H1 (cell line): ENCODE results near the gene C1RL. TPM values are rescaled to one million over a fixed set of nuclear protein-coding genes. Genes with fewer than 3 reads are reported as not detected.

Experiments
- CTCF ChIA-PET: fragments of 300-600 bp; sonication (Branson Sonifier 250); formaldehyde crosslinking; loops from one replicate; lab custom pipeline; 2021; ENCODE audit not compliant: partially characterized antibody; lab: Charles Lee
- POLR2A ChIA-PET: fragments of 300-600 bp; sonication (Branson Sonifier 250); formaldehyde crosslinking; loops from one replicate; lab custom pipeline; 2021; ENCODE audit warnings: inconsistent platforms; ENCODE audit not compliant: partially characterized antibody; lab: Charles Lee
- DNase-seq, 2 experiments: peaks; one replicate each; pipeline versions ENCODE4 v3.0.0 to v3.0.0-alpha.2; 2010 to 2022; ENCODE audit warnings: low spot score in 2 of 2, low read depth in 1 of 2, mixed read lengths in 1 of 2
- FAIRE-seq: peaks from 2 replicates; lab custom pipeline; 2011; peaks lifted over from hg19 to GRCh38; lab: Jason Lieb, UNC
- H2AFZ ChIP-seq: 2 replicates; pipeline ENCODE4 v1.8.1; 2012; ENCODE audit warnings: low read length, inconsistent platforms
- H2AK5ac ChIP-seq: 2 replicates; pipeline ENCODE4 v1.6.1; 2013; ENCODE audit warnings: low read depth, low read length
- H2BK120ac ChIP-seq: replicated peaks from 2 replicates; pipeline ENCODE3; 2013; ENCODE audit warnings: low read depth, low read length, inconsistent platforms
- H2BK12ac ChIP-seq: 2 replicates; pipeline ENCODE4 v1.6.1; 2013; ENCODE audit warnings: low read depth, low read length
- H2BK15ac ChIP-seq: 2 replicates; pipeline ENCODE4 v1.6.1; 2013; ENCODE audit warnings: low read length
- H2BK20ac ChIP-seq: 2 replicates; pipeline ENCODE4 v1.6.1; 2013; ENCODE audit warnings: low read length
- H2BK5ac ChIP-seq: 2 replicates; pipeline ENCODE4 v1.6.1; 2013; ENCODE audit warnings: low read depth, low read length
- H3K14ac ChIP-seq: 2 replicates; pipeline ENCODE4 v1.6.1; 2013; ENCODE audit warnings: inconsistent platforms; ENCODE audit not compliant: insufficient read length
- H3K18ac ChIP-seq: 2 replicates; pipeline ENCODE4 v1.6.1; 2013; ENCODE audit warnings: low read length; ENCODE audit errors: extremely low read depth
- H3K23ac ChIP-seq: 2 replicates; pipeline ENCODE4 v1.6.1; 2013; ENCODE audit warnings: inconsistent platforms; ENCODE audit not compliant: insufficient read length
- H3K23me2 ChIP-seq: 2 replicates; pipeline ENCODE4 v1.6.1; 2013; ENCODE audit warnings: low read depth, low read length
- H3K27ac ChIP-seq: 2 replicates; pipeline ENCODE4 v1.6.1; 2011; ENCODE audit warnings: low read depth, low read length, inconsistent platforms
- H3K27me3 ChIP-seq, 4 experiments: replicated peaks in 1 of 4; 1 replicate in 1 of 4; 2 replicates in 3 of 4; pipeline versions ENCODE4 v1.6.1 to v1.8.1; 2011 to 2013; ENCODE audit warnings: low read length in 3 of 4, mild to moderate bottlenecking in 3 of 4, inconsistent platforms in 2 of 4, mixed read lengths in 2 of 4, moderate library complexity in 1 of 4; ENCODE audit not compliant: control insufficient read depth in 3 of 4, insufficient read depth in 3 of 4; ENCODE audit errors: extremely low read depth in 1 of 4
- H3K36me3 ChIP-seq, 4 experiments: 2 replicates each; pipeline versions ENCODE4 v1.6.1 to v1.8.1; 2011 to 2013; ENCODE audit warnings: mild to moderate bottlenecking in 4 of 4, low read length in 3 of 4, moderate library complexity in 2 of 4, control low read depth in 1 of 4, inconsistent platforms in 1 of 4; ENCODE audit not compliant: insufficient read depth in 4 of 4, control insufficient read depth in 2 of 4
- H3K4ac ChIP-seq: replicated peaks from 2 replicates; pipeline ENCODE3; 2013; ENCODE audit warnings: low read length, low read depth, mixed read lengths, inconsistent platforms; ENCODE audit not compliant: insufficient read length
- H3K4me1 ChIP-seq, 4 experiments: replicated peaks in 1 of 4; 1 replicate in 1 of 4; 2 replicates in 3 of 4; pipeline versions ENCODE4 v1.6.1 to v1.8.1; 2011 to 2013; ENCODE audit warnings: low read length in 3 of 4, inconsistent platforms in 2 of 4, mixed read lengths in 1 of 4; ENCODE audit not compliant: insufficient read depth in 4 of 4, control insufficient read depth in 3 of 4
- H3K4me2 ChIP-seq, 2 experiments: 2 replicates each; pipeline versions ENCODE4 v1.6.1 to v1.8.1; 2011 to 2013; ENCODE audit warnings: low read depth in 2 of 2, low read length in 2 of 2, control low read depth in 1 of 2, inconsistent platforms in 1 of 2, mild to moderate bottlenecking in 1 of 2; ENCODE audit not compliant: insufficient read depth in 1 of 2
- H3K4me3 ChIP-seq, 4 experiments: fragments of 200-600, 300-600 bp in 1 of 4; sonication (generic), shearing (Covaris generic), sonication (Bioruptor Twin) in 1 of 4; 2 replicates each; pipeline versions ENCODE4 v1.5.1 to v1.8.1; 2011 to 2016; ENCODE audit warnings: low read length in 4 of 4, low read depth in 3 of 4, control low read depth in 2 of 4, inconsistent platforms in 2 of 4, mild to moderate bottlenecking in 2 of 4, mixed read lengths in 1 of 4, moderate library complexity in 1 of 4; ENCODE audit not compliant: insufficient read depth in 2 of 4; ENCODE audit errors: extremely low read depth in 1 of 4
- H3K56ac ChIP-seq: replicated peaks from 2 replicates; pipeline ENCODE3; 2013; ENCODE audit warnings: low read depth, mild to moderate bottlenecking, mixed read lengths, low read length, inconsistent platforms; ENCODE audit not compliant: insufficient read length
- H3K79me1 ChIP-seq: 2 replicates; pipeline ENCODE4 v1.6.1; 2013; ENCODE audit warnings: low read depth, low read length, control low read depth
- H3K79me2 ChIP-seq, 2 experiments: 2 replicates each; pipeline versions ENCODE4 v1.6.1 to v1.8.1; 2012 to 2013; ENCODE audit warnings: low read length in 2 of 2, mild to moderate bottlenecking in 2 of 2, inconsistent platforms in 1 of 2; ENCODE audit not compliant: insufficient read depth in 2 of 2, control insufficient read depth in 1 of 2
- H3K9ac ChIP-seq, 4 experiments: replicated peaks in 1 of 4; 1 replicate in 1 of 4; 2 replicates in 3 of 4; pipeline versions ENCODE4 v1.6.1 to v1.8.1; 2011 to 2013; ENCODE audit warnings: low read depth in 3 of 4, low read length in 3 of 4, control low read depth in 2 of 4, mild to moderate bottlenecking in 2 of 4, moderate library complexity in 2 of 4, inconsistent platforms in 1 of 4; ENCODE audit errors: extremely low read depth in 1 of 4
- H3K9me3 ChIP-seq, 2 experiments: 2 replicates each; pipeline versions ENCODE4 v1.6.1 to v1.8.1; 2012 to 2013; ENCODE audit warnings: mild to moderate bottlenecking in 2 of 2, moderate library complexity in 2 of 2, control low read depth in 1 of 2, inconsistent platforms in 1 of 2, low read depth in 1 of 2, low read length in 1 of 2, mixed read lengths in 1 of 2; ENCODE audit not compliant: insufficient read depth in 2 of 2
- H4K20me1 ChIP-seq, 2 experiments: replicated peaks in 1 of 2; 2 replicates each; pipeline versions ENCODE3 to v1.8.1; 2011 to 2013; ENCODE audit warnings: inconsistent platforms in 2 of 2, low read length in 2 of 2, mild to moderate bottlenecking in 1 of 2; ENCODE audit not compliant: insufficient read depth in 2 of 2, control insufficient read depth in 1 of 2
- H4K5ac ChIP-seq: 2 replicates; pipeline ENCODE4 v1.6.1; 2013; ENCODE audit warnings: low read length, low read depth, mixed read lengths, inconsistent platforms; ENCODE audit not compliant: insufficient read length
- H4K8ac ChIP-seq: 2 replicates; pipeline ENCODE4 v1.8.0; 2013; ENCODE audit warnings: mild to moderate bottlenecking, moderate library complexity, low read length, inconsistent platforms; ENCODE audit not compliant: insufficient read depth; ENCODE audit errors: extremely low read depth
- H4K91ac ChIP-seq: replicated peaks from 2 replicates; pipeline ENCODE3; 2013; ENCODE audit warnings: low read length, mixed read lengths, inconsistent platforms; ENCODE audit not compliant: insufficient read length
- WGBS, 2 experiments: shearing (Covaris generic) in 1 of 2; methylation state at CpG; one replicate each; pipeline versions ENCODE4 v1.1.6 to v1.1.7; 2013 to 2015; ENCODE audit warnings: low lambda C conversion rate in 2 of 2, mixed read lengths in 2 of 2, inconsistent platforms in 1 of 2, low coverage in 1 of 2, missing lambda C conversion rate in 1 of 2; ENCODE audit not compliant: insufficient replicate concordance in 2 of 2, insufficient coverage in 1 of 2, insufficient read length in 1 of 2; ENCODE audit errors: extremely low coverage in 1 of 2, missing lambda C conversion rate in 1 of 2; 5-methylcytosine and 5-hydroxymethylcytosine counted together
- polyA plus RNA-seq, 7 experiments: library from polyadenylated mRNA; depleted of rRNA in 3 of 7; stranded (reverse) in 5 of 7; unstranded in 2 of 7; fragments of >200 nt in 5 of 7; fragments of 200-250 nt in 2 of 7; gene quantifications; 1 replicate in 5 of 7; 2 replicates in 1 of 7; 4 replicates in 1 of 7; pipeline versions ENCODE4 v1.2.1 to v1.2.3, GENCODE V29; 2011 to 2013; ENCODE audit warnings: missing spikeins in 2 of 7, mixed read lengths in 2 of 7
- total RNA-seq: library from RNA; stranded (reverse); fragmentation: NEBNext Ultra II Directional; extraction: Animal tissue kit (Norgen Biotek cat#: 25700); gene quantifications from 2 replicates; pipeline ENCODE4 v1.2.1, GENCODE V29; 2021

Gene C1RL
- total and polyA plus RNA-seq, 2 of the 8 experiments (the other 6 are each of a cell fraction or from before 2014, with no cell fraction given) = 11.4 to 15.5 TPM

DNA sequence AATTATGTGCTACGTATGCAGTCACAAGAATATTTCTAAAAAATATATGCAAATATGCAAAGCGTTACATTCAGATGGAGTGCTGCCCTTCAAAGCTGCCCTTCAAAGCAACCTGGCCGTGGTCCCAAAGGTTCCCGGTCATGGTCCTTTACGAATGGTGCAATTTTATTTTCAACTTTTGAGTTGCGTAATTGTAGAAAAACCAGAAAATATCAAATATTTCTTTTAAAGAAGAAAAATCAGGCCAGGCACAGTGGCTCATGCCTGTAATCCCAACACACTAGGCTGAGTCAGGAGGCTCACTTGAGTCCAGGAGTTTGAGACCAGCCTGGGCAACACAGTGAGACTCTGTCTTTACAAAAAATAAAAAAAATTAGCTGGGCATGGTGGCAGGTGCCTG is 42.5 kb upstream of the C1RL start:
- no peak for FAIRE-seq
- no peaks in the 10 kb centered on the region for H3K4me1 ChIP-seq
- H4K91ac ChIP-seq = no peak overlapping the region
- H3K9ac ChIP-seq = no peak overlapping the region
- H3K4me3 ChIP-seq = no peak overlapping the region
- H2AK5ac ChIP-seq = no peak overlapping the region
- no peak for DNase-seq
- H4K20me1 ChIP-seq = peaks cover 2 to 3% of the 10 kb centered on the region in 2 experiments
- H3K27ac ChIP-seq = no peak overlapping the region
- H3K36me3 ChIP-seq = peaks cover 0 to 9% (median 0%) of the 10 kb centered on the region in 4 experiments; a peak in 5 of 8 replicates
- no peaks in the 10 kb centered on the region for H3K9me3 ChIP-seq
- H3K79me1 ChIP-seq = no peaks in the 10 kb centered on the region
- ChIA-PET CTCF (interaction anchor here (2.2 to 10.0 kb wide), 2 partner anchors 8 to 23 kb away, joined by 5 to 151 read pairs; partner anchors contain the start of gene RBP5), POLR2A (no interaction called here)
- H4K5ac ChIP-seq = no peak overlapping the region
- H3K23me2 ChIP-seq = no peaks in the 10 kb centered on the region
- H3K23ac ChIP-seq = no peak overlapping the region
- no peak overlapping the region for H4K8ac ChIP-seq
- no peak overlapping the region for H3K18ac ChIP-seq
- H2BK20ac ChIP-seq = no peak overlapping the region
- H2AFZ ChIP-seq = no peak overlapping the region
- H3K79me2 ChIP-seq = no peaks in the 10 kb centered on the region
- 96% methylated on average over 6 of the region's 6 CpGs; no CpG with 5 or more reads in 1 of the 2 experiments for WGBS, 2 experiments
- H3K4me2 ChIP-seq = no peak overlapping the region
- no peak overlapping the region for H3K4ac ChIP-seq
- H3K27me3 ChIP-seq = no peaks in the 10 kb centered on the region
- no peak overlapping the region for H2BK15ac ChIP-seq
- no peak overlapping the region for H2BK5ac ChIP-seq
- H2BK120ac ChIP-seq = no peak overlapping the region
- H2BK12ac ChIP-seq = no peak overlapping the region
- H3K56ac ChIP-seq = no peak overlapping the region
- no peak overlapping the region for H3K14ac ChIP-seq
